ENCODE results near the gene BRD7.

BRD7 gene

DNA sequence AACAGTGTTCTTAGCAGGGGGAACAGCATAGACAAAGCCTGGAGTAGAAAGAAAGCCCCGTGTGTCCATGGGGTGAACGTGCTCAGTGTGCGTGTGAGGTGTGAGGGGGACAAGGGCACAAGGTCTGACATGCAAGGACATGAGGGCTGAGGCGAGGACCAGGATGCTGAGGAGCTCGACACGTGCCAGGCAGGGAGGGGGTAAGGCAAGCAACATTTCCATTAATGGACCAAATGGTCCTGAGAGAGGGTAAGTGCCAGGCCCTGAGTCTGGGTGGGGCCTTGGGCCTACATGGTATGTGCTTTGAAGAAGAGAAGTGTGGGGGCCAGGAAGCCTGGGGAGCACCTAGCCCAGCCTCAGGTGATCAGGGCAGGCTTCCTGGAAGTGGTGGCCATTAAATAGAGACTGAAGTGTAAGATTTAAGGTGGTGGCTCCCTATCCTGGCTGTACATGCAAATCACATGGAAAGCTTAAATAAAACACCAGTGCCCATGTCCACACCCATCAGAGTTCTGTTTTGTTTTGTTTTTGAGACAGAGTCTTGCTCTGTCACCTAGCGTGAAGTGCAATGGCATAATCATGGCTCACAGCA, 73.2 kb downstream of the BRD7 start:
- TF ChIP-seq, protein P1, sequence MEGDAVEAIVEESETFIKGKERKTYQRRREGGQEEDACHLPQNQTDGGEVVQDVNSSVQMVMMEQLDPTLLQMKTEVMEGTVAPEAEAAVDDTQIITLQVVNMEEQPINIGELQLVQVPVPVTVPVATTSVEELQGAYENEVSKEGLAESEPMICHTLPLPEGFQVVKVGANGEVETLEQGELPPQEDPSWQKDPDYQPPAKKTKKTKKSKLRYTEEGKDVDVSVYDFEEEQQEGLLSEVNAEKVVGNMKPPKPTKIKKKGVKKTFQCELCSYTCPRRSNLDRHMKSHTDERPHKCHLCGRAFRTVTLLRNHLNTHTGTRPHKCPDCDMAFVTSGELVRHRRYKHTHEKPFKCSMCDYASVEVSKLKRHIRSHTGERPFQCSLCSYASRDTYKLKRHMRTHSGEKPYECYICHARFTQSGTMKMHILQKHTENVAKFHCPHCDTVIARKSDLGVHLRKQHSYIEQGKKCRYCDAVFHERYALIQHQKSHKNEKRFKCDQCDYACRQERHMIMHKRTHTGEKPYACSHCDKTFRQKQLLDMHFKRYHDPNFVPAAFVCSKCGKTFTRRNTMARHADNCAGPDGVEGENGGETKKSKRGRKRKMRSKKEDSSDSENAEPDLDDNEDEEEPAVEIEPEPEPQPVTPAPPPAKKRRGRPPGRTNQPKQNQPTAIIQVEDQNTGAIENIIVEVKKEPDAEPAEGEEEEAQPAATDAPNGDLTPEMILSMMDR (IDR thresholded peaks at IDR 0.05; ENCODE audit: insufficient read depth, low read length, poor library complexity, severe bottlenecking), result no peak
- no peak for TF ChIP-seq EZH2phosphoT487 (conservative IDR thresholded peaks at IDR 0.05; ENCODE audit: low read length)
- Histone ChIP-seq H3K9me3 (ENCODE audit: insufficient read depth, low read length) (no peaks in the 10 kb centered on the region), H2AFZ (ENCODE audit: low read depth, low read length, severe bottlenecking) (no peak overlapping the region), H3K9me2 (replicated peaks; ENCODE audit: insufficient read depth, low read length) (no peaks in the 10 kb centered on the region), H3K27ac (ENCODE audit: low read depth, low read length) (no peak overlapping the region), H3K9ac (ENCODE audit: low read length) (no peak overlapping the region), H3K79me2 (ENCODE audit: insufficient read depth, low read length) (no peaks in the 10 kb centered on the region), H3K27me3 (ENCODE audit: low read length) (no peaks in the 10 kb centered on the region), H3K36me3 (ENCODE audit: low read length) (no peaks in the 10 kb centered on the region), H3K4me2 (ENCODE audit: low read depth, low read length, poor library complexity, severe bottlenecking) (no peak overlapping the region), H3K4me3 (ENCODE audit: insufficient read depth, low read length, poor library complexity, severe bottlenecking) (no peak overlapping the region), H3F3A (ENCODE audit: insufficient read depth) (no peaks in the 10 kb centered on the region), H4K20me1 (ENCODE audit: low read depth, low read length) (no peaks in the 10 kb centered on the region)

DNA sequence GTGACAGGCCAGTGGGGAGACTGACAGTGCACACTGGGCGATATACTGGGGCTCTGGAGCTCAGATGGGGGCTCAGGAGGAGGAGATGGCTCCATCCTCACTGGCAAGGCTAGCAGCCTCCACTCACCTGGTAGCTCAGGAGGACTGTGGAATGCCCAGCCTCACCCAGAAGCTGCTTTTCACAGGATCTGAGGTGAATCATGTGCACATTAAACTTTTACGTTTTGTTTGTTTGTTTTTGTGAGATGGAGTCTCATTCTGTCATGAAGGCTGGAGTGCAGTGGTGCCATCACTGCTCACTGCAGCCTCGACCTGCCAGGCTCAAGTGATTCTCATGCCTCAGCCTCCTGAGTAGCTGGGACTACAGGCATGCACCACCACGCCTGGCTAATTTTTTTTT, 73.8 kb downstream of the BRD7 start:
- Histone ChIP-seq H3F3A (ENCODE audit: insufficient read depth) (no peaks in the 10 kb centered on the region), H3K36me3 (ENCODE audit: low read length) (no peaks in the 10 kb centered on the region), H4K20me1 (ENCODE audit: low read depth, low read length) (no peaks in the 10 kb centered on the region), H3K9ac (ENCODE audit: low read length) (no peak overlapping the region), H3K4me2 (ENCODE audit: low read depth, low read length, poor library complexity, severe bottlenecking) (no peak overlapping the region), H3K9me2 (replicated peaks; ENCODE audit: insufficient read depth, low read length) (no peaks in the 10 kb centered on the region), H3K27ac (ENCODE audit: low read depth, low read length) (no peak overlapping the region), H3K9me3 (ENCODE audit: insufficient read depth, low read length) (no peaks in the 10 kb centered on the region), H3K79me2 (ENCODE audit: insufficient read depth, low read length) (no peaks in the 10 kb centered on the region), H3K27me3 (ENCODE audit: low read length) (no peaks in the 10 kb centered on the region), H2AFZ (ENCODE audit: low read depth, low read length, severe bottlenecking) (no peak overlapping the region), H3K4me3 (ENCODE audit: insufficient read depth, low read length, poor library complexity, severe bottlenecking) (no peak overlapping the region)
- TF ChIP-seq EZH2phosphoT487 (conservative IDR thresholded peaks at IDR 0.05; ENCODE audit: low read length), result no peak
- TF ChIP-seq, protein P1 (IDR thresholded peaks at IDR 0.05; ENCODE audit: insufficient read depth, low read length, poor library complexity, severe bottlenecking), result no peak

DNA sequence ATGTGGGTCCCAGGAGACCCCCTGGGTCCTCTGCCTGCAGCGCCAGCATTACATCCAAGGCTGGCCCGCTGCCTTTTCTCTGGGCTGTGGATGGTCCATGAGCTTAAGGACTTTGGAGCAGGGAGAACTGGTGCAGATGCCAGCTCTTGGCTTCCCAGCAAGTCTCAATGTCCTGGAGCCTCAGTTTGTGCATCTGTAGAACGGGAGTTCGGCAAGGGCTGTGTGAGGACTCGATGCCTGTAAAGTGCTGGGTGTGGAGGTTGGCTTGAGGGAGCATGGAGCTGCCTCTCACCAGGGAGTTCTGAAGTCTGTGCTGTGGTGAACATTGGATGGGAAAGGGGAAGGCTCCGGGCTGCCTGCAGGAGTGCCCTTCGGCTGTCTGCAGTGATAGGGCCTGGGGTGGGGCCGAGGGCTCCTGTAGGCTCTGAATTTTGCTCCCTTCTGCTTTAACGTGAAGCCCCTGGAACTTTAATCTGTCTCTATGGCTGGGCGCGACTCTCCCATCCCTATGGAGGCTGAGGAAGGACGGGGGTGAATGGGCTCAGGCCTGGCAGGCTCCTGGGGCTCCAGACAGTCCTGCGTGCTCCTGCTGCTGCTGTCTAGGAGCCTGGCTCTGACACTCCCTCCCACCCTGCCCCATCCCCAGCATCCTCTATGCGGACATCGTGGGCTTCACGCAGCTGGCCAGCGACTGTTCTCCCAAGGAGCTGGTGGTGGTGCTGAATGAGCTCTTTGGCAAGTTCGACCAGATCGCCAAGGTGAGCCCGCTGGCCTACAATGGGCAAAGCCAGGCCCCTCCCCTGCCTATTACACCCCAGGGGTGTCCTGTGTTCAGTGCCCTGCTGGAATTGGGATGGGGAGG, 74.6 kb downstream of the BRD7 start:
- Histone ChIP-seq H3K27ac (ENCODE audit: low read depth, low read length) (no peak overlapping the region), H3F3A (ENCODE audit: insufficient read depth) (no peaks in the 10 kb centered on the region), H3K4me2 (ENCODE audit: low read depth, low read length, poor library complexity, severe bottlenecking) (no peak overlapping the region), H3K9me3 (ENCODE audit: insufficient read depth, low read length) (no peaks in the 10 kb centered on the region), H3K9ac (ENCODE audit: low read length) (no peak overlapping the region), H3K36me3 (ENCODE audit: low read length) (no peaks in the 10 kb centered on the region), H2AFZ (ENCODE audit: low read depth, low read length, severe bottlenecking) (no peak overlapping the region), H3K9me2 (replicated peaks; ENCODE audit: insufficient read depth, low read length) (no peaks in the 10 kb centered on the region), H3K27me3 (ENCODE audit: low read length) (no peaks in the 10 kb centered on the region), H3K79me2 (ENCODE audit: insufficient read depth, low read length) (no peaks in the 10 kb centered on the region), H4K20me1 (ENCODE audit: low read depth, low read length) (no peaks in the 10 kb centered on the region), H3K4me3 (ENCODE audit: insufficient read depth, low read length, poor library complexity, severe bottlenecking) (no peak overlapping the region)
- TF ChIP-seq, protein P1 (IDR thresholded peaks at IDR 0.05; ENCODE audit: insufficient read depth, low read length, poor library complexity, severe bottlenecking), result no peak
- TF ChIP-seq EZH2phosphoT487 (conservative IDR thresholded peaks at IDR 0.05; ENCODE audit: low read length), result no peak
